HG03442 (cell line): ENCODE data around the gene SCGB1A1.
"Not testable (repeated sequence)": the region's sequence is repeated elsewhere in the genome, so short reads cannot be mapped to it uniquely, and the experiment has no call there.

Experiments
- ATAC-seq: cut with Tn5 transposase; IDR thresholded peaks from one replicate; pipeline ENCODE4 v1.9.1; 2021; ENCODE audit warnings: mild to moderate bottlenecking, moderate library complexity; ENCODE audit not compliant: unreplicated experiment

SCGB1A1 gene, protein sequence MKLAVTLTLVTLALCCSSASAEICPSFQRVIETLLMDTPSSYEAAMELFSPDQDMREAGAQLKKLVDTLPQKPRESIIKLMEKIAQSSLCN

DNA sequence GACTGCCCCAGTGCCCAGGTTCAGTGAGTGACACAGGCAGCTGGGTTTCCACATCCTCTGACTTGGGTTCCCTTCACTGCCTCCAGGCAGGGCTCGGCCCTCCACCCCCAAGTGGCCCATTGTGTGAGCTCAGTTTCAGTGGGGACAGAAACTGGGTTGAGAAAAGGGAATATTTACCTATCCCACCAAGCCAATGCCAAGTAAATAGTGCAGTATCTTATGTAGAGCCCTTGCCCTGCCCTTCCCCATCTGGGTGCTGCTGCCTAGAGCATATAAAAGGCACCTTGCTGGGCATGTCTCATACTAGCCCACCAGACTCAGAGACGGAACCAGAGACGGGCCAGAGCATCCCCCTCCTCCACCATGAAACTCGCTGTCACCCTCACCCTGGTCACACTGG, at the start of gene SCGB1A1:
Gene SCGB1A1 (plus strand): TSS at position 301 of the 400 bp plus-strand sequence. CDS start 63 bp downstream, at position 364.
- no peak for ATAC-seq

DNA sequence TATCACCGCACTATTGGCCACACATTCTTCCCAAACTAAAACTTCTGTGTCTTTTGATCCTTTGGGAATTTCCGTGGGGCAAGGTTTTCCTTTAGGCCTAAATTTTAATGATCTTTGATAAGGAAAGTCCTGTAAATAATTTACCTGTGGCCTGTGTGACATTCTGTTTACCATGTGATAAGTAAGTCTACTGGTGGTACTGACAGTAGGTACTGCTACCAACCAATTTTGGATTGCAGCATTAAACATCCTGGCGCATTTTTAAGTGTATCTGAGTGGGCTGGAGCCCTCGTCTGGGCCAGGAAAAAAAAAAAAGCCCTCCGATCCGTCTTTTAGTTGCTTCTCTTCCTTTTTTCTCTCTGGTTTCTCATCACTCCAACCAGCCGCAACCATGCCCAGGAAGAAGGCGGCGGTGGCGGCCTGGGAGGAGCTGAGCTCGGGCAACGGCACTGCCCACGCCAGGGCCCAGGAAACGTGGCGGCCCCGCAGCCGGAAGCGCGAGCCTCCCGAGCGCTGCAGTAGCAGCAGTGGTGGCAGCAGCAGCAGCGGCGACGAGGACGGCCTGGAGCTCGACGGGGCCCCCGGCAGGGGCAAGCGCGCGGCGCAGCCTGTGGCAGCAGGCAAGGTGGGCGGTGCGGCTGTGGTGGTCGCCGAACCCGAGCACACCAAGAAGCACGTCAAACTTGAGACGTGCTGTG, 47.9 kb upstream of the SCGB1A1 start:
- no peak for ATAC-seq

DNA sequence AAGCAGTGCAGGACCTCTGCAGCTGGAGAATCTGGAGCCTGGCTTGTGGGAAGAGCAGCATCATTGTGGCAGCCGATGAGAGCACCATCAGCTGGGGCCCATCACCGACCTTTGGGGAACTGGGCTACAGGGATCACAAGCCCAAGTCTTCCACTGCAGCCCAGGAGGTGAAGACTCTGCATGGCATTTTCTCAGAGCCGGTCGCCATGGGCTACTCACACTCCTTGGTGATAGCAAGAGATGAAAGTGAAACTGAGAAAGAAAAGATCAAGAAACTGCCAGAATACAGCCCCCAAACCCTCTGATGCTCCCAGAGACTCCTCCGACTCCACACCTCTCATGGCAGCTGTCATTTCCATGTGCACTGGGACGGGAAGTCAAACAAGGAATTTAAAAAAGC, 46.0 kb upstream of the SCGB1A1 start:
- ATAC-seq: no peak

DNA sequence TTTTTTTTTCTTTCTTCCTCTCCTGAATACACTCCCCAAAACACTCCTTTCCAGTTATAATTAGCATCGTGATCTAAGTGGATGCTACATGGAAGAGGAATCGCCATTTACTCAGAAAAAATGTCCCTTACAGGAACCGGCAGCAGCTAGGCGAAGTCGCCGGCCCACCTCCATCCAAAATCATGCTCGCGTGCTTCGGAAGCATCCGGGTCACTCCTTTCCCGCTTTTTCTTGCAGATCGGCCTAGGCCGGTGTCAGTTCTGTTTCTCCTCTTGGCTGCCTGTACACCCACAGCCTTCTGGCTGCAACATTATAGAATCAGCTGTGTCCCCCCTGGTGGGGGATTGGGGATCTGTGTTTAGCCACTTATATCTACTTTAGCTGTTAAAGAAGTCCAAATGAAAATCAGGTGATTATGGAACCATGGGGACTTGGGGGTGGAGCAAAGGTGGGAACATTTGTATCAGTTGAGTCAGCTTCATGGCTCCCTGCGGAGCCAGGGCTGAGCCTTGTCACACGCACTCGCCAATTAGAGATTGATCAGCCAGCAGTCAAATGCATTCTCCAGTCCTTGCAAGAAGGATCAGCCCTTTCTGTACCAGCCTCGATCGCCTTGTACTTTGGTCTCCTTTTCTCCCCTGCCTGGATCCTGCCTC, 45.2 kb upstream of the SCGB1A1 start:
- ATAC-seq: no peak

DNA sequence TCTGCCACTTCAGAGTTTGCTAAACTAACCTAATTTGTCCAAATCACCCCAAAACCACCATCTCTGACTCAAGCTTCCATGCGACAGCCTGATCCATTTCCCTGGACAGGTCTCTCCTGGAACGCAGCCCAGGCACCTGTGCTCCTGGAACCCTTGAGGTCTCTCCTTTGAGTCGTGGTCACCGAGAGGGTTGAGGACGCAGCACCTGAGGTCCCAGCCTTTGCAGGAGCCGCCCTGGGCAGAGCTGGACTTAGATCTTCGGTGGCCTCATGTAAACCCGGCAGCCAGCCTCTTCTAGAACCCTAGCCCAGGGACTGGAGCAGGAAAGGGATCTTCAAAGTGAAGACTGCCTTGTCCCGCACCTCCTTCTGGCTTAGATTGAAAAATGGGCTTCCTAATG, 44.0 kb upstream of the SCGB1A1 start:
- no peak for ATAC-seq

DNA sequence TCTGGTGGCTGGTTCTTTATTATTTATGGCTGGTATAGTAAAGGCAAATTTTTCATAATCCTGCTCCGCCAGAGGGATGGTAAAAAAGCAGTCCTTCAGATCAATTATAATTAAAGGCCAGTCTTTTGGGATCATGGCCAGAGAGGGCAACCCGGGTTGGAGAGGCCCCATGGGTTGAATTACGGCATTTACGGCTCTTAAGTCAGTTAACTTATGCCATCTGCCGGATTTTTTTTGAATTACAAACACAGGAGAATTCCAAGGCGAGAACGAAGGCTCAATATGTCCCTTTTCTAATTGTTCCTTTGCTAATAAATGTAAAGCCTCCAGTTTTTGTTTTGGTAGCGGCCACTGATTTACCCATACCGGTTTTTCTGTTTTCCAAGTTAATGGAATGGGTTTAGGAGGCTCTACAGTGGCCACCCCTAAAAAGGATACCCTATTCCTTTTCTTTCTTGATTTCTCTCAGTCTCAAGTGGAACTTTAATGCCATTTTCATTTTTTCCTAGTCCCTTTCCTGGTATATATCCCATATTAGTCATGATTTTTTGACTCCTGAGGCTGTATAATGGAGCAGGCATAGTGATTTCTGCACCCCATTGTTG, 40.3 kb upstream of the SCGB1A1 start:
- ATAC-seq: not testable (repeated sequence)

DNA sequence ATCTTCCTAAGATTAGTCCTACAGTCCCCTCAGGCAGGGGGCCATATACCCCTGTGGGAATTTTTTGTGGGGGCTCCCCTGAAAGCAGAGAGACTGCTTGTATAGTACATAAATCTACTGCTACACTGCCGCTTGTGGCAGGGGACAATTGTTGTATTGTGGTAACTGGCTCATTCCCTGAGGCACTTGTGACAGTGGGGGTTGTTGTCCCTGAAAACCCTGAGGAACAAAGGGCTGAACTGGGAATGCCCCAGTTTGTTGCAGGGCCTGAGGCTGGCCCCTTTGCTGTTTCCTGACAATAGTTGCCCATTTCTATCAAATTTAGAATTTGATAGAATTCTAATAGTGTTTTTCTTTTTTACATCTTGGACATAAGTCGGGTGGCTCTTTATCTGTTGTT, 39.2 kb upstream of the SCGB1A1 start:
- ATAC-seq: not testable (repeated sequence)

DNA sequence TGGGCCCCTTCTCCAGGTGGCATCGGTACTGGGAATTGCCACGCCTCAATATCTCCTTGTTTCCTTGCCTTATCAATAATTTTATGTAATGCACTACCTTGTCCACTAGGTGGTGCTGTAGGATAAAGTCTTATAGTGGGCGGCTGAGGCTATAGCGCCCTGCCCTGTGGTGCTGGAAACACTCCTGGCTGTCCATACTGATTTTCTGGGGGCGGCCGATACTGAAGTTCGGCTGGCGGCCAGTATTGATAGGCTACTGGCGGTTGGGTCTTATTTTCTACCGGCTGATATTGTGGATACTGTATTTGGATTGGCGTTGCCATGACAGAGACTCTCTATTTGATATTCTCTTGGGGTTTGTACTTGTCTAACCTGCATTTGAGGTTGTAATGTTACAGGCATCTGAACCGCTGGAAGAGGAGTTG, 38.0 kb upstream of the SCGB1A1 start:
- not testable (repeated sequence) for ATAC-seq

DNA sequence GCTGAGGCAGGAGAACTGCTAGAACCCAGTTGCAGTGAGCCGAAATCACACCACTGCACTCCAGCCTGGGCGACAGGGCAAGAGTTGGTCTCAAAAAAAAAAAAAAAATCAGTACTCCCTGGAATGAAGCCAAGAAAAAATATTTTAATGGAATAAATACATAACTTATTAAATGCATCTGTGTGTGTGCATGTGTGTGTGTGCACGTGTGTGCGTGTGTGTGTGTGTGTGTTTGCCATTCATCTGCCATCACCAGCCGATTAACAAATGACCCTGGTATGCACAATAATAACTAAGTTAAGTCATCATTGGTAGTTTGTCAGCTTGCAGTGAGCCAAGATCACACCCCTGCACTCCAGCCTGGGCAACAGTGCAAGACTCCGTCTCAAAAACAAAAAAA, 35.0 kb upstream of the SCGB1A1 start:
- no peak for ATAC-seq

DNA sequence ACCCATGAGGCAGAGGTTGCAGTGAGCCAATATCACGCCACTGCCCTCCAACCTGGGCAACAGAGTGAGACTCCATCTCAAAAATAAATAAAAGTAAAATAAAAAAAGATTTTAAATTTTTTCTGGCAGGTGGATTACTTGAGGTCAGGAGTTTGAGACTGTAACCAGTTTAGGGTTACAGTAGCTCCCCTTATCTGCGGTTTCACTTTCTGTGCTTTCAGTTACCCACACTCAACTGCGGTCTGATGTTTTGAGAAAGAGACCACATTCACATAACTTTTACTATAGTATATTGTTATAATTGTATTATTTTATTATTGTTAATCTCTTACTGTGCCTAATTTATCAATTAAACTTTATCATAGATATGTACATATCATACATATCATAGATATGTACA, 32.8 kb upstream of the SCGB1A1 start:
- ATAC-seq: not testable (repeated sequence)

DNA sequence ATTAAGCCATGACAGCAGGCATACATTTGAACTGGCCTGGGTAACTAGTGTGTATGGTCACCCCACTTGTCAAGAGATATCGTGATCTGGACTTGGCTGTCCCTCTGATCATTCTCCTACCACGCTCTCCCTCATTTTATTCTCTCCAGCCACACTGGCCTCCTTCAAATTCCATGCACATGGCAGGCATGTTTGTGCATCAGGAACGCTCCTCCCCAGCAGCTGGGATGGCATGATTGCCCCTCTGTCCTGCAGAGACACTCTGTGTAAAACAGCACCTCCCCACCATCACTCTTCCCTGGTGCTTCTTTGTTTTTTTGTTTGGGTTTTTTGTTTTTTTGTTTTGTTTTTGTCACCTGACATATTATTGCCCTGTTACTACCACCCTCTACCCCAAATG, 31.5 kb upstream of the SCGB1A1 start:
- ATAC-seq: no peak

DNA sequence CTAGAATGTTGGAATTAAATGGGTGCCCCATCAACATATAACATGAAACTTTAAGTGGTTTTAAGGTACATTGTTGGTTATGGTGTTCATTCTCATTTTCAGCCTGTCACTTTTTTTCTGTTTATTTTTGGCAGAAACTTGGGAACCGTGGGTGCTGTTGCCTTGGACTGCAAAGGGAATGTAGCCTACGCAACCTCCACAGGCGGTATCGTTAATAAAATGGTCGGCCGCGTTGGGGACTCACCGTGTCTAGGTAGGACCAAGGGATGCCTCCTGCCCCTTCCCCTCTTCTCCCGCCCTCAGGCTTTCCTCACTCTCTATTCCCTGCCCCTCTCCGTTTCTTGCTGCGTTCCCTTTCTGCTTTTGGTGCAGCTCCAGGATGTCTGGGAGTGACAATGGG, 29.8 kb upstream of the SCGB1A1 start:
- no peak for ATAC-seq

DNA sequence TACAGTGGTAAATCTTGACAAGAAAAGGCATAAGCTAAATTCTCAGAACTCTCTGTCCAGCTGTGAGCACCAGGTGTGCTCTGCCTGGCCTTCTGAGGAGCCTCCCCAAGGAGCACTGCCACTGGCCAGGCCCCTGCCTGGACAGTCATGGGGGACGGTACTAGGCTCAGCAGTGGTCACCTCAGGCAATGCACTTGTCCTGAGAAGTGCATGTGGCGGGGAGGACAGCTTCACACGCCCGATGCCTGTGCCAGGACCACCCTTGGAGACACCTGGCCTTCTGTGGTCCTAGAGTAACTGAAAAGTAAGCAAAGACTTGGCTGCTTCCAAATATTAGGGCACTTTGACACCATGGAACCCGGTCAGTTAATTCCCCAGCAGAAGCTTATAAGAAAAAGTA, 28.6 kb upstream of the SCGB1A1 start:
- ATAC-seq: no peak

DNA sequence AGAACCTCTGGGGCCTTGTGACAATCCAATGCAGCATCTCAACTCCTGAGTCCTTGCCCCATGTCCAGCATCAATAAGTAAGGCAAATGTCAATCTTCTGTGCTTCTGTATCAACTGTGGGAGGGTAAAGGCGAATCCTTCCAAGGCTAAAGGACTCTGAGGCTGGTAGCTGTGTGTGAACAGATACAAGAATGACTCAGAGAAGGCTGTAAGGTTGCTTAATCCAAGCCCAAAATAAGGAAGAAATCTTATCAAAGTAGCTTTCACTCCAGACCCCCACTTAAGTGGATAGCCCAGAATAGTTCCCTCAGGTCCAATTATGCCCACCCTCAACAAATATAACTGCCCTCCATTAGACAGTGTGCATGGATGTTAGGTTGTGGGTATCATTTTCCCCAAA, 28.1 kb upstream of the SCGB1A1 start:
- ATAC-seq: no peak

DNA sequence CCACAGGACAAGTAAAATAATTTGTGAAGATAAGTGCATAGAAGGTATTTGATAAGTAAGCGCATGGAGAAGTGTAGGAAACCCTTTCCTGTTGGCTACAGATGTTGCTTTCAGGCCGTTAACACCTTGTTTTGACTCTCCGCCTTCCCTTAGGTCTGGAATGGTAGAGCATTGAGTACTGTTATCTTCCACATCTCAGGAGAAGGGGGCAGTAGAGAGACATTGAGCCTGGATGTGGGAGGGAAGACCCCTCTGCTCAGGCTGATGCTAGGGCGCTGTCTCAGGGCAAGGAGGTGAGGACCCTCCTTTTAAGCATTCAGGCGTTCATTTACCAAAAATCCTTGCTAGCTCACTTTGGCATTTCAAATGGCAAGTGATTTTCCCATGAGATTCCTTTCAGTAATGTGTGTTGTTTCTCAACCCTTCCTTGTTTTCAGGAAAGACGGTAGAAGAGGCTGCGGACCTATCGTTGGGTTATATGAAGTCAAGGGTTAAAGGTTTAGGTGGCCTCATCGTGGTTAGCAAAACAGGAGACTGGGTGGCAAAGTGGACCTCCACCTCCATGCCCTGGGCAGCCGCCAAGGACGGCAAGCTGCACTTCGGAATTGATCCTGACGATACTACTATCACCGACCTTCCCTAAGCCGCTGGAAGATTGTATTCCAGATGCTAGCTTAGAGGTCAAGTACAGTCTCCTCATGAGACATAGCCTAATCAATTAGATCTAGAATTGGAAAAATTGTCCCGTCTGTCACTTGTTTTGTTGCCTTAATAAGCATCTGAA, 27.0 kb upstream of the SCGB1A1 start:
- ATAC-seq: no peak

DNA sequence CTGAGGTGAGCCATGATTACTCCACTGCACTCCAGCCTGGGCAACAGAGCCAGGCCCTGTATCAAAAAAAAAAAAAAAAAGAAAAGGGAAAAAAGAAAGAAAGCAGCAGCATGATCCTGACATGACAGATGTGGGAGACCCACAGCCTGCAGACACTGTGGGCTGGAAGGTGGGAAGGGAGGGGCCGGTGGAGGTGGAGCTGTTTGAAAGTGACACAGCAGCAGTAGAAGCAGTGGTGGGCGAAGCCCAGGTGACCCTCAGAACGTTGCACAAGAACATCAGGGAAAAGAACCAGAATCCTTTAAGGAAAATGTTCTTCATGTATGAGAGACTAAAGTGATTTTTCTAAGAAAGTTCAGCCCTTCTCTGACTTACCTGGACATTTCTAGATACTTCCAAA, 26.3 kb upstream of the SCGB1A1 start:
- ATAC-seq: no peak

DNA sequence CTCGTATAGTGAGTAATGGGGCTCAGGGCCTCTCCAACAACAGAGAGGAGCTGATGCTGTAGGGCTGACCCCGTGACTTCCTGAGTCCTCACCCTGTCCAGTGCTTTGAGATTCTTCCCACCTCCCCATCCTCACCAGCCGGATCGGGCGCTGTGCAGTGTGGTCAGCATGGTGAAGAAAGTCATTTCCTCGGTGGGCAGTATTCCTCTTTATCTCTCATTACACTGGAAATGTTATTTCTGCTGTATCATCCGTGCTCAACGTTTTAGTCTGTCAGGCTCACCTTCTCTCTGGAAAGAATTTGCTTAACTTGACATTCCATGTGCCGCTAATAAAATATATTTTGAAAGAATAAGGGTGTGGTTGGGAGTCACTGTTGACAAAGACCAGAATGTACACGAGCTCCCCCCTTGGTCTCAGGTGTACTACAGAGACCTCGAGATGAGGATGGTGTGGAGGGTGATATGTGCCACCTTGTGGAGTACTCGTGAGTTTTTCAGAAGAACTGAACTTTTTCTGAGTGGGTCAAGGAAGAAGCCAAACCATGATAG, 25.7 kb upstream of the SCGB1A1 start:
- no peak for ATAC-seq

DNA sequence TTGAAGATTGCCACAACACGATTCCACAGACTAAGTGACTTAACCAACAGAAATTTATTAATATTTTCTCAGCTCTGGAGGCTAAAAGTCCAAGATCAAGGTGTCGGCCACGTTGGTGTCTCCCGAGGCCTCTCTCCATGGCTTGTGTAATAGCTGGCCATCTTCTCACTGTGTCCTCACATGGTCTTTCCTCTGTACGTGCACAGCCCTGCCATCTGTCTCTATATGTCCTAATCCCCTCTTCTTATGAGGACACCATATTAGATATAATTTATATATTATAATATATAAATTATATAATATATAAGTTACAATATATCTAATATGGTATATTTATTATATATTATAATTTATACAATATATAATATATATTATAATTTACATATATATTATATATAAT, 25.1 kb upstream of the SCGB1A1 start:
- no peak for ATAC-seq

DNA sequence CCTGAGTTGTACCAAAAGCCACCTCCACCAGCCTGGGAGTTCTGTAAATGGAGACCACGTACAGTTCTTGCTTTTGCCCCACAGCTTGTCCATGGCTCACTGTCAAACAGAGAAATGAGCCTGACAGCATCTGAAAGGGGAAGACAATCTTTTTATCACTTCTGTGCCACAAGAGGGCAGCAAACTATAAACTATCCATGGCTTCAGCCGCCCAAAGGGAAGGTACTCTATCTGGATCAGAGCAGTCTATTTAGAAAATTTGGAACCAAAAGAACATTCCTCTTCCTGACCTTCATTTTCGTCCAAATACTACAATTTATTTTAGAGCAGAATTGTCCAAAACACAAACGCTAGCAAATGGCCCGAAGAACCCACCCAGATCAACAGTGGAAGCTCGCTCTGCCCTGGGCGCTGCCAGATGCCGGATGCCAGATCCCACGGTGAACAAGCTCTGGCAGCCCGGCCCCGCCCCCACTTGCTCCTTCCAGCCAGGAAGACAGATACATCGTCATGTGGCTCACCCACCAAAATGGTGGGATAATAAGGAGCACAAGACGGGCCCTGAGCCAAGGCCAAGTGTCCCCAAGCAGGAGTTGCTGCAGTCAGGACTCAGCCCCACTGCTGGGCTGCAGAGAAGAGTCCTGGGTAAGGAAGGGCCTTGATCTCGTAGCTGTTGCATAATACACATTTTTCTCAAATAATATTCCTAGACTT, 23.9 kb upstream of the SCGB1A1 start:
- ATAC-seq: no peak

DNA sequence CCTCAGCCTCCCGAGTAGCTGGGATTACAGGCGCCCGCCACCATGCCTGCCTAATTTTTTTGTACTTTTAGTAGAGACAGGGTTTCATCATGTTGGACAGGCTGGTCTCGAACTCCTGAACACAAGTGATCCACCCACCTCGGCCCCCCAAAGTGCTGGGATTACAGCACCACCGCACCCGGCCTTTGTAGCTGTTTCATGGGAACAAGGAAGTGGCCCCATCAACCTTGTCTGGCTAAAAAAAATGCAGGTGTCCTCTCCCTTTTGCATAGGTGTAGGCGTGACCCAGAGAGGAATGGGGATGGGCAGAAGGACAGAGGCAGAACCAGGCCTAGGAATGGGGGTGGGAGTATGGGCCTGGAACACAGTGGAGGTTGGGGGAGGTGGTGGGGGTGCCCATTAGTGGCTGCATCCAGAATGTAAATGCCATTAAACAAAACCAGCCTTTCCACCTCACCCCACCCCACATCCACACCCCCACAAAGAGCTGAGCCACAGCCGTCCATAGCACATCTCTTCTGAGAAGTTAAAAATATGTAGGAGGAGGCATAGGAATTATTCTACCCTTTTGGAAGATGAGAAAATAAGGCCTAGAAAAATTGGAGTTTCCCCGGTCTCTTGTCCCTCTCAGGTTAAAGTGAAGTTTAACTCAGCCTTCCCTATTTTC, 22.8 kb upstream of the SCGB1A1 start:
- no peak for ATAC-seq
